Measurements from ENCODE around the gene STAM. TPM values are rescaled to one million over a fixed set of nuclear protein-coding genes. Genes with fewer than 3 reads are reported as not detected.

Gene STAM
- polyA plus RNA-seq, 1 of the 3 experiments (the other 2 are of a cell fraction): 19.1 TPM

GRCh38 chr10:17687117-17687831 lies 43.3 kb downstream of the STAM start (continued):
- TF ChIP-seq USF1 (IDR thresholded peaks at IDR 0.05; ENCODE audit: borderline replicate concordance, low read depth) (no peak), FOXJ3 (CRISPR knock-in tag; IDR thresholded peaks at IDR 0.05) (no peak), ELF1 (IDR thresholded peaks at IDR 0.05) (no peak), SMC3 (IDR thresholded peaks at IDR 0.05; ENCODE audit: low read depth, low read length) (no peak), ZBTB33 (IDR thresholded peaks at IDR 0.05; ENCODE audit: borderline replicate concordance, low read depth) (no peak)

- Histone ChIP-seq H4K20me1 (ENCODE audit: insufficient read depth) (no peaks in the 10 kb centered on the region), H3K27ac (ENCODE audit: low read depth in 2 of 2, low read length in 1 of 2) (no peak overlapping the region), H3K4me2 (no peak overlapping the region), H3K9me3 (no peaks in the 10 kb centered on the region), H3K4me3 (ENCODE audit: low read depth in 2 of 2, low read length in 1 of 2) (no peak overlapping the region), H3K9ac (no peak overlapping the region), H3F3A (replicated peaks; ENCODE audit: insufficient read depth) (no peaks in the 10 kb centered on the region), H3K9me2 (no peaks in the 10 kb centered on the region), H2AFZ (ENCODE audit: low read depth) (no peak overlapping the region), H3K27me3 (ENCODE audit: insufficient read depth) (no peaks in the 10 kb centered on the region), H3K36me3 (replicated peaks in 1 of 2; ENCODE audit: control insufficient read depth in 1 of 2, insufficient read depth in 2 of 2, low read length in 1 of 2) (peaks cover 22 to 34% of the 10 kb centered on the region in 2 experiments), H3K4me1 (ENCODE audit: control insufficient read depth in 1 of 2, insufficient read depth in 2 of 2, low read depth in 1 of 2, low read length in 1 of 2) (peaks cover 0 to 8% of the 10 kb centered on the region in 2 experiments; a peak in 1 of 4 replicates), H3K79me2 (ENCODE audit: insufficient read depth) (peaks cover 43% of the 10 kb centered on the region)
- TF ChIP-seq PBX3 (IDR thresholded peaks at IDR 0.05) (no peak), RXRA (IDR thresholded peaks at IDR 0.05; ENCODE audit: borderline replicate concordance, low read depth) (no peak), REST (IDR thresholded peaks at IDR 0.05; ENCODE audit: low read depth, low read length) (no peak), MXI1 (IDR thresholded peaks at IDR 0.05; ENCODE audit: low read depth, low read length) (no peak)
- ChIA-PET CTCF (interaction anchor here (1.0 kb wide), 1 partner anchor 25 kb away, joined by 3 read pairs; no protein-coding TSS in a partner anchor), POLR2A (no interaction called here)
- DNase-seq: no peak
These were observed 45.2 kb downstream of the STAM start for GRCh38 chr10:17689137-17689536.

Measured in SK-N-SH (cell line).